GDM1 (cell line): ENCODE measurements around the gene CECR2.

ENCODE experiments used
- DNase-seq: peaks from one replicate; lab custom pipeline; 2025; lab: John Stamatoyannopoulos, UW

The CECR2 gene

DNA sequence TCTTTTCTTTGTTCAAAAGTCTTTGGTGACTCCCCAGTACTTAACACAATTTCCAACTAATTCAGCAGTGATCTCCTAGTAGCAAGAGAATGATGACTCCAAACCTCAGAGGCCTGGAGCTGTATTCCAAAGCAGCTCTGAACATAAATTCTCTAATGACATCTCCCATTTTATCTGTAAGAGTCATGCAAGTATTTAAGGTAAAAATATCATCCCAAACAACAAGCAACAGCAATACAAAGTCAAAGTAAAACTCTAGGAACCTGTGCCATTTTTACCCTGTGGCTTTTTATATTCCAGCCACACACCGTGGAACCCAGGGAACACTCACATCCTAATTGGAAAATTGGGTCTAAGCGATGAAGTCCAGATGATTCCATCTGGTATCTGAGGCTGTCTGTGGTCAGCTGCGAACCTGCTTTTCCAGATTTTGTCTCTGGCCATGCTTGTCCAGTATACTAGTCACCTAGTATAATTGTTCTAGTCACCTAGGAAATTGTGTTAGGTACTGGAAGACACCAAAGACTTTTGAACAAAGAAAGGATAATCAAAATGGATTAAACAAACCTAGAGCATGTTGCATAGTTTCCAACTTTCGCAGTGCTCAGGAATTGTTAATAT lies 101.7 kb downstream of the CECR2 start:
- no peak for DNase-seq

DNA sequence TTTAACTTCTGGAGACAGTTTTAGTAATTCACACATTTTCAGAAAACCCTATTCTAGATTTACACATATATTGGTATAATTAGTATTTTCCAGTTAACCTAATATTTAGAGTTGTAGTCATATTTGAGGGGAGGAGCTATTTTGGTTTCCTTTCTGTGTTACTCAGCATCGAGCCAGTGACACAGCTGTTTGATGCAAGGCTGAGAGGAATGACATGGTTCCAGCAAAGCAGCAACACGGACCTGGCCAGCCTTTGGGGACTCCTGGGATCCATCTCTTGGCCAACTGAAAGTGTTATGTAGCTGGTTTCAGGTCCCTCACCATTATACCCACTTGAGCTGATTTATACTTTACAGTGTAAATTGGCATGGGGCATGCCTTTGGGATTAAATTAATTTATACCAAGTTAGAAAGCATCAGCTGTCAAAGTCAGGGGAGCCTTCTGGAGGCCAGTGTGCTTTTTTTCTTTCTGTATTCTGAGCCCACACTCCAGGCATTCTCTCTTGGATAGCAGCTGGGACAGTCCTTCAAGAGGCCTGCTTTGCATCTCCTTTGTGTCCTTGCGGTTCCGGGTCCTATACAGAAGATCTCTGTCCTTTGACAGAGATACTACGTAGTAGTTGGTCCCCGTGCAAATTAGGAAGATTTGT lies 102.8 kb downstream of the CECR2 start:
- no peak for DNase-seq

DNA sequence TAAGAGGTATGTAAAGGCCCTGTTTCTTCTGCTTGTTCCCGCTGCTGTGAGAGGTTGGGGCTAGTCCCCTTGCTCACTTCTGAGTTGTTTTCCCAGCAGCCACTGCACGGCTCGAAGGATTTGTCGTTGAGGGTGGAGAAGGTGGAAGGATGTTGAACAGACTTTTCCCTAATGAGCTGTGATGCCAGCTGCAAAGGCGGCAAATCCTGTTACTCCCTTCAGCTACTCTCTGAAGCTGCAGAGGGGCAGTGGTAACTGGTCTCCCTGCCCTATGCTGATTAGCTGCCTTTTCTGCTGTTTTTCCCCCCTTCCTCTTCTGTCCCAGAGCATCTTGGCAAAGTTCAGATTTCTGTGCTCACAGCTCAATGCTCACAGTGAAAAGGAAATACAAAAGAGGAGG lies 103.7 kb downstream of the CECR2 start:
- no peak for DNase-seq

DNA sequence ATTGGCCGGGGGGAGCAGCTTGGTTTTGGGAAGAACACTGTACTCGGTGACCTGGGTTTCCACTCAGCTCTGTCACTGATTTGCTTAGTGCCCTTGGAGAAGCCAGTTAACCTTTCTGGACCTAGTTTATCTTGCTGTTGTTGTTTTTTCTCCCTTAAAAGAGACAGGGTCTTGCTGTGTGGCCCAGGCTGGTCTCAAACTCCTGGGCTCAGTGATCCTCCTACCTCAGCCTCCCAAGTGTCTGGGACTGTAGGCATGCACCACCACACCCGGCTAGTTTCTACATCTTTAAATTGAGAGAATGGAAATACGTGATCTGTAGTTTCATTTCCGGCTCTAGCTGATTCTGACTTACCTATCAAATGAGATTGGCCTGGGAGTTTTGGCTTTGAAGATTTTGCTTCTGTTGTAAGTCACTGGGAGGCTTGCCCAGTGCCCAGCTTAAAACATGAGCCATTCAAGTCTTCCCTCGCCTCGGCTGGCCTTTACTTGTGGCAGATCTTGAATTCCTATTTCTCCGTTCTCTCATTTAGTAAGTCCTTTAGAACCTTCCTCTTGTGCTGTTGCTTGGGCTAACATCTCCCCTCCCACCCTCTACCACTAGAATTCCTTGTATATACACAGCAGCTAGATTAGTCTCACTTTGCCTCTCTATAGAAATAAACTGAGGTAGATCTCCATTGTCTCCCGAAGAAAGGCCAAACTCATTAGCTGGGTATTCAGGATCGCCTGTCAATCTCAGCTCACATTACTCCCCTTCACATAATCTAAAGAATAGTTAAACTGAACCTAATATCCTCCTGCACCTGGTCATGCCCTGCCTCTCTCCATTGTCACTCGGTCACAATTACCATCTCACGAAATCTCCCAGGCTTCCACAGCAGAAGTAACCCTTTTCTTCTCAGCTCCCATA lies 106.3 kb downstream of the CECR2 start:
- DNase-seq: no peak

DNA sequence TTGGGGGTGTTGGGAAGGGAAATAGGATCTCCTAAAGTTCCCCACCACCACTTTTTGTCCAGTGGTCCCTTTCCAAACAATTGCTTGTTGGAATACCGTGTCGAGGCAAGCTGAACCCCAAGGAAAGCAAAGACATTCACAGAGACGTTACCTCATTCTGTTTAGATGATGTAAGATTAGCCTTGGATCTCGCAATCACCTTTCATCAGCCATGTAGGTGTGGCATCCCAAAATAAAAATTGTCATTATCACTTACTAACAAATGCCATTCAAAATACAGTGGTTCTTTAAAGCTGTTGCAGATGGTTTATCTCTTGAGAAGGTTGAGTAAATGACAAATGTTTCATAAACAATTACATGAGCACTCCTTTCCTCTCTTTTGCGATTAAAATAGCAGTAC lies 107.6 kb downstream of the CECR2 start:
- DNase-seq: no peak

DNA sequence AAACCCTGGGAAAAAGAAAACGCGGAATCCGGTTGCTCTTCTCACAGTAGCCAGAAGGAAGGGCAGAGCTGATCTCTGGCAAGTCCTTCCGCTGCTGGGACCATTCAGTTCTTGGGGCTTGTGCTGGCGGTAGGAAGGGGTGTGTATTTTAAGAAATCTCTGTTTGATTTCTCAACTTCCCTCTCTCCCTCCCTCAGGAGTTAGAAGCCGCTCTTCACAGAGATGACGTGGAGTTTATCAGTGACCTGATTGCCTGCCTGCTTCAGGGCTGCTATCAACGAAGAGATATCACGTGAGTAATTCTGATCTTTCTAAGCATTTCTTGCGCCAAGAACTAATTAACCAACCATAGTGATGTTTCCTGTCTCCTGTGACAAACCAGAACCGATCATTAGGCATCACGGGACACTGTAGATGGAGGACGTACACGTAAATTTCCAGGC lies 108.2 kb downstream of the CECR2 start:
- no peak for DNase-seq

DNA sequence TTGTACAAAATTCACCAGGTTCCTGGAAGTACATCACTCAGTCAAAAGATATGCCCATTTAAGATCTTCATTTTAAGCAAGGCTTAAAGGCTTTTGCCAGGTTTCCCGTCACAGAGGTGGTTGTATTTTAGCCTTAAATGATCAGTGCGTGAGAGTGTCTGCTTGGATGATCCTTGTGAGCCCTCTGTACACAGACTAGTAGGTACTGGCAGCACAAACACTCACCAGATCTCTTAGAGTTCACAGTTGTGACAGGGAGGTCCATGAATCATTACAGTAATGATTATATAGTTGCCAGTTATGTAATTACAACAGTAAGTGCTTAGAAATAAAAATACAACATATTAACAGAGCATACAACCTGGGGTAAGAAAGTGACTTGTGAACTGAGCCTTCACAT lies 109.9 kb downstream of the CECR2 start:
- no peak for DNase-seq

DNA sequence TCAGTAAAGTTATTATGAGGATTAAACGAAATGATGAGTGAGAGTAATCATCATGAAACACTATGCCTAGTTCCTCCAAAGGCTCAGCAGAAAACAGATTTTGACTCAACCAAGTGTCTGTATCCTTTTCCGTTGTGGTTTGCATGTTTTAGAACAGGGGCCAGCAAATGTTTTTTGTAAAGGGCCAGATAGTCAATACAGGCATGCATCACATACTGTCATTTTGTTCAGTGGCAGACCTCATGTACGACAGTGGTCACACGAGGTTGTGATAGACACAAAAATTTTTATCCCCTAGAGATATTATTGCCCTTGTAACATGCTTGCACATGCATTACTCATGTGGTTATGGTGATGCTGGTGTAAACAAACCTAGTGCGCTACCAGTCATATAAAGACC lies 112.2 kb downstream of the CECR2 start:
- DNase-seq: no peak

DNA sequence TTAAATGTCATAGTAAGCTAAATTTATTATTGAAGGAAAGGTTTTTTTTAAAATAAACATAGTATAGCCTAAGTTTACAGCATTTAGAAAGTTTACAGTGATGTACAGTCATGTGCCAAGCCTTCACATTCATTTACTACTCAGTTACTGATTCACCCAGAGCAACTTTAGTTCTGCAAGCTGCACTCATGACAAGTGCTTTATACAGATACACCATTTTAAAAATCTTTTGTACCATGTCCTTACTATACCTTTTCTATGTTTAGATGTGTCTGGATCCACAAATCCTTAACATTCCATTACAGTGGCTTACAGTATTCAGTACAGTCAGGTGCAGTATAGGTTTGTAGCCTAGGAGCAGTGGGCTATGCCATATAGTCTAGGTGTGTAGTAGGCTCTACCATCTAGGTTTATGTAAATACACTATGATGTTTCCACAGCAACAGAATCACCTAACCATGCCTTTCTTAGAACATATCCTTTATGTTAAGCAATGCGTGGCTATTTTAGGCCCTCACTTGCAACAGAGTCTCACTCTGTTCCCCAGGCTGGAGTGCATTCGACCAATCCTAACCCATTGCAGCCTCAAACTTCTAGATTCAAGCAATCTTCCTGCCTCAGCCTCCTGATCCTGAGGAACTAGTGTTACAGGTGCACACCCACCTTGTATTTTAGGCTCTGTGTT lies 114.6 kb downstream of the CECR2 start:
- DNase-seq: no peak

DNA sequence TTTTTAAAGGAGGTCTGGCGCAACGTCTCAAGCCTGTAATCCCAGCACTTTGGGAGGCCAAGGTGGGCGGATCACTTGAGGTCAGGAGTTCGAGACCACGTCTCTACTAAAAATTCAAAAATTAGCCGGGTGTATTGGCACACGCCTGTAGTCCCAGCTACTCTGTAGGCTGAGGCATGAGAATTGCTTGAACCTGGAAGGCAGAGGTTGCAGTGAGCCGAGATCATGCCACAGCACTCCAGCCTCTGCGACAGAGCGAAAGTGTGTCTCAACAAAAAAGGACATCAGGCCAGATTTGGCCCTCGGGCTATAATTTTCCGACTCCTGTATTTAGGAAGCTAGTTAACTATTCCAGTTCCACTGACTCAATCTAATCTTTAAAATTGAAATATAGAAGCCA lies 115.3 kb downstream of the CECR2 start:
- no peak for DNase-seq

DNA sequence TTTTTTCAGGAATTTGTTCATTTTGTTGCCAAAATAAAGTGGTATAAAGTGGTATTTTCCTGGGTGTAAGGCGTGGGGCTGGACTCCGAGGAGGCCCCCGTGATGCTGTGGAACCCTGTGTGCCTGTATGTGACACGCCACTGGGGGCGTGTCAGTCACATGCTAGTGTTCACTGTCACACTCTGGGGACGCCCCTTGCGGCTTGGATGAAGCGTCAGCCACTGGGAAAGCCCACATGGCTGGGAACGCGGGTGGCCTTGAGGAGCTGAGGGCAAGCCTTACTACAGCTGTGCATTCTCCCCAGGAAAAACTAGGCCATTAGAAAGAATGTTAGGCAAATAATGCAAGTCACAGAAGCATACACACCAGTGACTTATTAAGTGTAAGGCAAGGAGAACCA lies 117.1 kb downstream of the CECR2 start:
- DNase-seq: no peak

DNA sequence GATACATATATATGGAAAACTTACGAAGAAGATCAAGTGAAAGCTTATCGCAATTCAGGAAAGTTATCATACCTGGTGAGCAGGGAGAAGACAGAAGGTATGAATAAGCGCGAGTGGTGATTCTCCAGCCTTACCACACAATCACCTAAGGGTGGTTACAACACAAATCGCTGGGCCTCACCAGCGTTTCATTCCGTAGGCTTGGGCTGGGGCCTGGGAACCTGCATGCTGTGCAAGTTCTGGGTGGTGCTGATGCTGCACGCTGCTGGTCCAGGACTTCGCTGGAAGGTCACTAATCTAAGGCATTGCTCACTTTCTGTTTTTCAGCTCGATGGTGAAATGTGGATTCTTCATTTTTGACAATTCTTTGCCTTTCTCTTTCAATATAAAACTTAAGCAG lies 117.5 kb downstream of the CECR2 start:
- no peak for DNase-seq

DNA sequence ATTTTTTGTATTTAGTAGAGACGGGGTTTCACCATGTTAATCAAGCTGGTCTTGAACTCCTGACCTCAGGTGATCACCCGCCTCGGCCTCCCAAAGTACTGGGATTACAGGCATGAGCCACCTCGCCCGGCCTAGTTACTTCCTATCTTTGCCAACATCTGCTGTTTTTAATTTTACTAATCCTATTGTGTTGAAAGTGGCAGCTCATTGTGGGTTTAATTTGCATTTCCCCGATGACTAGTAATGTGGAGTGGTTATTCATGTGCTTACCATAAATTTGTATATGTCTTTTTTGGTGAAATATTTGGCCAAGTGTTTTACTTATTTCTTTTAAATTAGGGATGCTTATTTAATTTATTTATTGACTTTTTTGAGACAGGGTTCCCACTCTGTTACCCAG lies 119.8 kb downstream of the CECR2 start:
- no peak for DNase-seq

DNA sequence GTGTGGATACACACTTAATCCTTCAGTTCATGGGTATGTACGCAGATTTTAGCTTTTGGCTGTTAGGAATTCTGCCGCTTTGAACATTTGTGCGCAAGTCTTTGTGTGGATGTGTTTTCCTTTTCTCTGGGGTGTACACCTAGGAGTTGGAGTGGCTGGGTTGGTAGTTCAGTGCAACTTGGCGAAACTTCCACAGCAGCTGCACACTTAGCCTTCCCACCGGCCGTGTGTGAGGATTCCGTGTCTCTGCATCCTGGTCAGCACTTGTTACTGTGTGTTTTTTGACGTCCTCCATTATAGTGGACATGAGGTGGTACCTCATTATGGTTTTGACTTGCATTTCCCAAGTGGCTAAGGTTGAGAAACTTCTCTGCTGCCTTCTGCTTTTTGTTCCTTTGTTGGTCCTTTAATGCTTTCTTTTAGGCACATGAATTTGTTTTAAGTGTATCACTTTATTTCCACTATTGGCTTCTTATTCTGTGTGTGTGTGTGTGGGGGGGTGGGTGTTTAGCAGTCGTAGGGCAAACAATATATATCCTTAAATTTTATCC lies 121.9 kb downstream of the CECR2 start:
- DNase-seq: no peak

DNA sequence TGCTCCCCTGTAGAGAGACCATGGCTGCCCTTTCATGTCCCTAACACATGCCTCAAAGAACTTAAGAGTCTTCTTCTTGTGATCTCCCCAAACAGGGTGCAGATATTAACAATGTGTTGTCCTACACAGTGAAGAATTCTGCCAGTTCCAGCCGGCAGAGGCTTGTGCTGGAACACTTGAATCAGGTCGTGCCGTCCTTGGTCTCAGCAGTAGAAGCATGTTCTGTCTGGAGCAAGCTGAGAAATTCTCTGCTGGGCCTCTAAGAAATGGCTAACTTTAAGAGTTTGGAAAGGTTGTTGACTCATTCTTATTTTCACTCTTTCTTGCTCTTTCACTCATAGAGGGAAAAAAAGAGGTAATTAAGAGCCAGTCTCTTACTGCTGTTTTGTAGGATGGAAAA lies 123.0 kb downstream of the CECR2 start:
- DNase-seq: no peak

DNA sequence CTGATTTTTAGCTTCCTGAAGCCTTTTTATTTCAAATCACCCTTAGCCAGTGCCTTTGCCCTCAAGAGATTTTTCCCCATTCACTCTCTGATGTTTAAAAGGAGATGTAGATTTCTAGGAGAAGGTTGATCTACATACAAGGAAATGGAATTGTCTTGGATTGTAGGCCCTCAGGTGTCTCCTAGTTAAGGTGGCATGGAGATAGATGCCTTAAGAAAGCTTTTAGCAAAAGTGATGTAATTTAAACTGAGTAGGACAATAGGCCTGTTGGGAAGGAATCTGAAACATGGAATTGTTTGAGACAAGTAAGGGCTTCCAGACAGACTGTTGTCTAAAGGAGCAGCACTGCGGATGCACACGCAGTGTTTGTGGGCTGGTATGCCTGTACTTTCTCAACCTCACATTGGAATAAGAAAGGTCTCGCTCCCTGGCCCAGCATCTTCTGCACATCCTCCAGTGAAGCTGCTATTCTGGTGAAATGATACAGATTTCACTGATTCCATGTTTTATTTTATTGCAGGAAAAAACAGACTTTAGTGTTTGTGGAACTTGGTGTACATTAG lies 124.2 kb downstream of the CECR2 start:
- no peak for DNase-seq

DNA sequence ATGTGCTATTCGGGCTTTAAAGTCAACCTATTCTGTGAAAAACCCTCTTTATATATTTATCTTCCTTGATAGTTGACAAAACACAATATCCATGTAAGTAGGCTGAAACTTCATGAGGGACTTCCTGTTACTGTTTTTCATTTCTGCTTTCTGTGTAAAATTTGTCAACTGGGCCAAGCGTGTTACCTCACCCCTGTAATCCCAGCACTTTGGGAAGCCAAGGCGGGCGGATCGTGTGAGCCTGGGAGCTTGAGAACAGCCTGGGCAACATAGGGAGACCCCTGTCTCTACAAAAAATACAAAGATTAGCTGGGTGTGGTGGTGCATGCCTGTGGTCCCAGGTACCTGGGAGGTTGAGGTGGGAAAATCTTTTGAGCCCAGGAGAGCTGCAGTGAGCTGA lies 127.6 kb downstream of the CECR2 start:
- DNase-seq: no peak

DNA sequence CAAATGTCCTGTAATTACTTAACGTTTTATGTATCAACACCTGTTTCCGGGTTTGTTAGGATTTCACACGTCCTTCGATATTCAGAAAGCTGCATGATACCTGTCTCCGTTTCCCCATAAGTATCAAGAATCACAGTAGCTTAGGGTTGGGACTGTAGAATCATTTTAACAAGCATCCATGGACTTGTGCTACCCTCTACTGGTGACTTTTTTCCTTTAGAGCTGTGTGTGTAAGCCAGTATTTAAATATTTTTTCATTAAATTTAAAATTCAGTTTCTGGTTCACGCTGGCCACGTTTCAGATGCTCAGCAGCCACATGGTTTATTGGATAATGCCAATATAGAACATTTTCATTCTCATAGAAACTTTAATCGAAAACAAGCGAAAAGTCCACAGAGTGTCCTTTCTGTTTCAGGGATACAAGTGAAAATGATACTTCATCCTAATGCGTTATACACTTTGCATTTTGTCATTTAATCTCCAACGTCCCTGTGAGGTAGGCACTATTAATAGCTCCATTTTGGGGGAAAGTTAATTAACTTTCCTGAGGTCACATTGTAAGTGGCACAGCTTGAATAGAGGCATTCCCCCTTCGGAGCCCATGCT lies 132.5 kb downstream of the CECR2 start:
- peak; percentile 22 for DNase-seq

DNA sequence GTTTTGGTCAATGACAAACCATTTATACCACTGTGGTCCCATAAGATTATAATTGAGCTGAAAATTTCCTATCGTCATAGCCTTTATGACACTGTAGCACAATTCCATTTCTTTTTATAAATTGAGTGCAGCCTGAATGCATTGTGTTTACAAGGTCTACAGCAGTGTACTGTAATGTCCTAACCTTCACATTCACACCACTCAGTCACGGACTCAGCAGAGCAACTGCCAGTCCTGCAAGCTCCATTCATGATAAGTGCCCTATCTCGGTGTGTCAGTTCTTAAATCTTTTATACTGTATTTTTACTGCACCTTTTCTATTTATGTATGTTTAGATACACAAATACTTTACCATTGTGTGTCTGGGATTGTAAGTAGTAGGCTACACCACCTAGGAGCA lies 138.8 kb downstream of the CECR2 start:
- DNase-seq: no peak

DNA sequence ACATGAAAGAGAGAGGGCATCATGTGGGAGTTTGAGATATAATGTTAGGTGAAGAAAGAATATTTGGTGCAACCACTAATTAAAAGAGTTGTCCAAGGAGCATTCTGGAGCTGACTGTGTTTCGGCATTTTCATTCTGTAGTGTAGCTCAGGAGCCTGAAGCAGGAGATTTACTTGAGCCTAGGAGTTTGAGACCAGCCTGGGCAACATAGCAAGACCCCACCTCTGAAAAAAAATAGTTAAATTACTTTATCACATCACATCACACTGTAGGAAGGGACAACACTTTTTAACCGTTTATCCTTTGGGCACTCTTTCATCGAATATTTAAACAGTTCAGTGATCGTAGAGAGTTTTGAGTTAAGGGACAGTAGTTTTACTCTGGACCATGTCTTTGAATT lies 143.7 kb downstream of the CECR2 start:
- no peak for DNase-seq

DNA sequence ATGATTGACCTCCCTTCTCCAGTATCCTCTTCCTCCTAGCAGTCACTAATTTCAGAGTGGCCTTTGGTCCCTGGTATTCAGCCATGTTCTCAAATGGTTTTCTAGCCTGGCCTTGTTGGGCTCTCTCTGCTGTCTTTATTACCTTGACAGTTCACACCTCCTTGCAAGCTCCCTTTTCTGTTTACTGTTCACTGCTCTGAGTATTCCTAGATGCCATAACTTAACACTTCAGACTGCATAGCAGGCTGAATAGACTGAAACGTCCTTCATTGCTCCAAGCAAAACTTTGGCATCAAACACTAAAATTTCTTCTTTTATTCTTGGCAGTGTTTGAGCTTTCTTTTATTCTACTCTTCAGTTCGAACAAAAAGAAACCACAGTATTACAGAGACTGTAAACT lies 144.4 kb downstream of the CECR2 start:
- no peak for DNase-seq

DNA sequence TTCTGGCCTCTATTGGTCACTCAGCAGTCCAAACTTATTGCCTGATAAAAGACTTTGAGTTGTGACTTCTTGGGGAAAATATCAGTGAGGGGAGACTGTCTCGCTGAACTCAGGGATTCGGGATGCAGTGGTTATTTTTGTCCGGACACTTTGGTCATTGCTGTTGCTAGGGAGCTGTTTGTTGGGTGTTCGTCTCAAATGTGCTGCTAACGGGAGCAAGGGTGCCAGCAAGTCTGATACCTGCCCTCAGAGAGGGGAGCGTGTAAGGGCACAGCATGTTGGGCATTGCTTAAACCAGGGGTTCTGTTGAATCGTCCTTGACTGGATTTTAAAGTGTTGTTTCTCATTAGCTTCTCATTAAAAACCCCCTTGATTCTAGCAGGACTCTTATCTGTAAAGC lies 144.8 kb downstream of the CECR2 start:
- DNase-seq: no peak
